ENCODE data around the gene SART3.

The SART3 gene

GRCh38 chr12:108523365-108523764 lies 37.6 kb downstream of the SART3 start:
- Histone ChIP-seq H3K4me1 (ENCODE audit: control insufficient read depth, low read depth, low read length) (no peaks in the 10 kb centered on the region), H3K9ac (ENCODE audit: low read length) (no peak overlapping the region), H3K27me3 (ENCODE audit: control insufficient read depth, insufficient read depth, low read length) (no peaks in the 10 kb centered on the region), H3K36me3 (ENCODE audit: control insufficient read depth, low read depth, low read length) (peaks cover 98% of the 10 kb centered on the region), H3K9me3 (ENCODE audit: control insufficient read depth, low read depth, low read length) (no peaks in the 10 kb centered on the region), H3K27ac (ENCODE audit: low read length) (no peak overlapping the region), H3K4me3 (ENCODE audit: low read length) (no peak overlapping the region)

GRCh38 chr12:108519558-108519957 lies 41.4 kb downstream of the SART3 start:
- peaks cover 61% of the 10 kb centered on the region for H3K36me3 ChIP-seq (ENCODE audit: control insufficient read depth, low read depth, low read length)
- H3K4me1 ChIP-seq (ENCODE audit: control insufficient read depth, low read depth, low read length): no peaks in the 10 kb centered on the region
- no peaks in the 10 kb centered on the region for H3K9me3 ChIP-seq (ENCODE audit: control insufficient read depth, low read depth, low read length)
- no peaks in the 10 kb centered on the region for H3K27me3 ChIP-seq (ENCODE audit: control insufficient read depth, insufficient read depth, low read length)
- no peak overlapping the region for H3K4me3 ChIP-seq (ENCODE audit: low read length)
- H3K9ac ChIP-seq (ENCODE audit: low read length): no peak overlapping the region
- H3K27ac ChIP-seq (ENCODE audit: low read length): no peak overlapping the region

- H3K36me3 ChIP-seq (ENCODE audit: control insufficient read depth, low read depth, low read length): peaks cover 54% of the 10 kb centered on the region
- no peak overlapping the region for H3K27ac ChIP-seq (ENCODE audit: low read length)
- no peaks in the 10 kb centered on the region for H3K4me1 ChIP-seq (ENCODE audit: control insufficient read depth, low read depth, low read length)
- H3K9me3 ChIP-seq (ENCODE audit: control insufficient read depth, low read depth, low read length): no peaks in the 10 kb centered on the region
- H3K4me3 ChIP-seq (ENCODE audit: low read length): no peak overlapping the region
- H3K9ac ChIP-seq (ENCODE audit: low read length): no peak overlapping the region
- H3K27me3 ChIP-seq (ENCODE audit: control insufficient read depth, insufficient read depth, low read length): no peaks in the 10 kb centered on the region
Measured at GRCh38 chr12:108518716-108519496, 42.1 kb downstream of the SART3 start.

- peaks cover 47% of the 10 kb centered on the region for H3K36me3 ChIP-seq (ENCODE audit: control insufficient read depth, low read depth, low read length)
- H3K27me3 ChIP-seq (ENCODE audit: control insufficient read depth, insufficient read depth, low read length): no peaks in the 10 kb centered on the region
- no peak overlapping the region for H3K27ac ChIP-seq (ENCODE audit: low read length)
- no peaks in the 10 kb centered on the region for H3K4me1 ChIP-seq (ENCODE audit: control insufficient read depth, low read depth, low read length)
- H3K4me3 ChIP-seq (ENCODE audit: low read length): no peak overlapping the region
- H3K9ac ChIP-seq (ENCODE audit: low read length): no peak overlapping the region
- H3K9me3 ChIP-seq (ENCODE audit: control insufficient read depth, low read depth, low read length): no peaks in the 10 kb centered on the region
Measured at GRCh38 chr12:108518101-108518715, 42.8 kb downstream of the SART3 start.

GRCh38 chr12:108517288-108518100 lies 43.5 kb downstream of the SART3 start:
- peaks cover 40% of the 10 kb centered on the region for H3K36me3 ChIP-seq (ENCODE audit: control insufficient read depth, low read depth, low read length)
- H3K4me3 ChIP-seq (ENCODE audit: low read length): no peak overlapping the region

GRCh38 chr12:108516511-108517275 lies 44.3 kb downstream of the SART3 start:
- Histone ChIP-seq H3K9ac (ENCODE audit: low read length) (no peak overlapping the region), H3K36me3 (ENCODE audit: control insufficient read depth, low read depth, low read length) (peaks cover 32% of the 10 kb centered on the region), H3K4me1 (ENCODE audit: control insufficient read depth, low read depth, low read length) (peaks cover 2% of the 10 kb centered on the region), H3K27me3 (ENCODE audit: control insufficient read depth, insufficient read depth, low read length) (no peaks in the 10 kb centered on the region), H3K9me3 (ENCODE audit: control insufficient read depth, low read depth, low read length) (no peaks in the 10 kb centered on the region), H3K27ac (ENCODE audit: low read length) (no peak overlapping the region), H3K4me3 (ENCODE audit: low read length) (no peak overlapping the region)

More at GRCh38 chr12:108517288-108518100, 43.5 kb downstream of the SART3 start:
- H3K4me1 ChIP-seq (ENCODE audit: control insufficient read depth, low read depth, low read length): no peaks in the 10 kb centered on the region
- no peak overlapping the region for H3K27ac ChIP-seq (ENCODE audit: low read length)
- no peaks in the 10 kb centered on the region for H3K27me3 ChIP-seq (ENCODE audit: control insufficient read depth, insufficient read depth, low read length)
- H3K9me3 ChIP-seq (ENCODE audit: control insufficient read depth, low read depth, low read length): no peaks in the 10 kb centered on the region
- H3K9ac ChIP-seq (ENCODE audit: low read length): no peak overlapping the region

- Histone ChIP-seq H3K27ac (ENCODE audit: low read length) (no peak overlapping the region), H3K4me1 (ENCODE audit: control insufficient read depth, low read depth, low read length) (peaks cover 3% of the 10 kb centered on the region), H3K36me3 (ENCODE audit: control insufficient read depth, low read depth, low read length) (peaks cover 25% of the 10 kb centered on the region), H3K4me3 (ENCODE audit: low read length) (peak overlapping the region; percentile 77), H3K9me3 (ENCODE audit: control insufficient read depth, low read depth, low read length) (no peaks in the 10 kb centered on the region), H3K27me3 (ENCODE audit: control insufficient read depth, insufficient read depth, low read length) (no peaks in the 10 kb centered on the region), H3K9ac (ENCODE audit: low read length) (peak overlapping the region; percentile 56)
Measured at GRCh38 chr12:108515916-108516315, 45.1 kb downstream of the SART3 start.

- Histone ChIP-seq H3K27ac (ENCODE audit: low read length) (no peak within 1 kb of the TSS), H3K4me1 (ENCODE audit: control insufficient read depth, low read depth, low read length) (peaks cover 3% of the 10 kb centered on the region), H3K9me3 (ENCODE audit: control insufficient read depth, low read depth, low read length) (no peaks in the 10 kb centered on the region)
Measured at GRCh38 chr12:108514973-108515814, 45.8 kb downstream of the SART3 start, which contains the start of gene FICD. FICD (plus strand) TSS chr12:108515277; CDS start chr12:108516973, 1,696 bp downstream.

GRCh38 chr12:108514468-108514972 lies 46.5 kb downstream of the SART3 start:
- Histone ChIP-seq H3K9me3 (ENCODE audit: control insufficient read depth, low read depth, low read length) (no peaks in the 10 kb centered on the region), H3K4me3 (ENCODE audit: low read length) (peak overlapping the region; percentile 77), H3K9ac (ENCODE audit: low read length) (peak overlapping the region; percentile 6), H3K4me1 (ENCODE audit: control insufficient read depth, low read depth, low read length) (peaks cover 3% of the 10 kb centered on the region), H3K27ac (ENCODE audit: low read length) (no peak overlapping the region), H3K27me3 (ENCODE audit: control insufficient read depth, insufficient read depth, low read length) (no peaks in the 10 kb centered on the region), H3K36me3 (ENCODE audit: control insufficient read depth, low read depth, low read length) (peaks cover 11% of the 10 kb centered on the region)

More at GRCh38 chr12:108514973-108515814, 45.8 kb downstream of the SART3 start, which contains the start of gene FICD:
- no peaks in the 10 kb centered on the region for H3K27me3 ChIP-seq (ENCODE audit: control insufficient read depth, insufficient read depth, low read length)
- peak within 1 kb of the TSS; percentile 77 for H3K4me3 ChIP-seq (ENCODE audit: low read length)
- H3K36me3 ChIP-seq (ENCODE audit: control insufficient read depth, low read depth, low read length): peaks cover 17% of the 10 kb centered on the region
- peak within 1 kb of the TSS; percentile 56 for H3K9ac ChIP-seq (ENCODE audit: low read length)
